WTC11 (cell line): ENCODE measurements around the gene GRK3.

Source experiments
- CREB1 ChIP-seq: sonication (generic); formaldehyde crosslinking; IDR thresholded peaks from 2 replicates; pipeline ENCODE4 v1.8.0; 2023; ENCODE audit warnings: mild to moderate bottlenecking, missing genetic modification reagents
- FOXP1 ChIP-seq: sonication (generic); formaldehyde crosslinking; IDR thresholded peaks from 2 replicates; pipeline ENCODE4 v1.8.0; 2022; ENCODE audit warnings: missing genetic modification reagents, mild to moderate bottlenecking, moderate library complexity, borderline replicate concordance
- GABPB1 ChIP-seq: sonication (generic); formaldehyde crosslinking; IDR thresholded peaks from 2 replicates; pipeline ENCODE4 v1.8.1; 2023; ENCODE audit warnings: mild to moderate bottlenecking, missing genetic modification reagents
- ZBTB21 ChIP-seq: sonication (generic); formaldehyde crosslinking; IDR thresholded peaks from 2 replicates; pipeline ENCODE4 v1.8.1; 2023; ENCODE audit warnings: mild to moderate bottlenecking, missing genetic modification reagents, borderline replicate concordance
- TF ChIP-seq, protein P1 (sequence below): fragments of 200-600 bp; IDR thresholded peaks from 2 replicates; pipeline ENCODE4 v1.8.0; 2022; ENCODE audit warnings: antibody characterized with exemption
- TF ChIP-seq, protein P2 (sequence below): sonication (generic); formaldehyde crosslinking; IDR thresholded peaks from 2 replicates; pipeline ENCODE4 v1.8.1; 2022; ENCODE audit warnings: mild to moderate bottlenecking, missing genetic modification reagents, moderate library complexity, borderline replicate concordance
- TF ChIP-seq, protein P3 (sequence below): sonication (generic); formaldehyde crosslinking; conservative IDR thresholded peaks from 2 replicates; pipeline ENCODE4 v1.8.1; 2022; ENCODE audit warnings: mild to moderate bottlenecking, missing genetic modification reagents
- TF ChIP-seq, protein P4 (sequence below): sonication (generic); formaldehyde crosslinking; IDR thresholded peaks from 2 replicates; pipeline ENCODE4 v1.8.1; 2023; ENCODE audit warnings: mild to moderate bottlenecking, missing genetic modification reagents

DNA sequence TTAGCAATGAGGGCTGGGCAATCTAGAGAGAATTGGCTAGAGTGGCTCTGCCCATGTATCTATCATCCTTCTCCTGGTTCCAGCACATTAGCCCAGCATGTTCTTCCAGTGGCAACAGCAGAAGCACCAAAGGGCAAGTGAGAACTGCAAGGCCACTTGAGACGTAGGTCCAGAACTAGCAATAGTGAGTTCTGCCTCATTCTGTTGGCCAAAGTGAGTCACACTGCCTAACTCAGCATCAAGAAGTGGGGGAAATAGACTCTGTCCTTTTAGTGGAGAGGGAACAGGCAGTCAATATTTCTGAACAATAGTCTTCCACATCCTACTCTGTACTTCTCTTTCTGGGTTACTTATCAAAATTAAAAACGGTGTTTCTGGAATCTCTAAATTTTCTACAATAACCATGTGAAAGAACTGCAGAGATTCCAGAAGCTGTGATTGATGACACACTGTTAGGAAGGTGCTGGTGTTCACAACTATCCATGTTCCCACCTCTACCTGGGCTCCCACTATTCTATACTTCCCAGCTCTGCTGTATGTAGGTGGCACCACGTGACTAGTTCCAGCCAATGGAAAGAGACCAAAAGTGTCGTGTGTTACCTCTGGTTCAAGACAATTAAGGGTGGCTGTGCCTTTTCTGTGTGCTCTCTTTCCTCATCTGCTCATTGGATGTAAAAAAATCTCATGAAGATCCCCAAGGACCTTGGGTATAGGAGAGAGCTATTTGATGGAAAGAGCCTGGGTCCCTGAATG, 23.4 kb upstream of the GRK3 start:
- no peak for TF ChIP-seq GABPB1
- TF ChIP-seq, protein P1, sequence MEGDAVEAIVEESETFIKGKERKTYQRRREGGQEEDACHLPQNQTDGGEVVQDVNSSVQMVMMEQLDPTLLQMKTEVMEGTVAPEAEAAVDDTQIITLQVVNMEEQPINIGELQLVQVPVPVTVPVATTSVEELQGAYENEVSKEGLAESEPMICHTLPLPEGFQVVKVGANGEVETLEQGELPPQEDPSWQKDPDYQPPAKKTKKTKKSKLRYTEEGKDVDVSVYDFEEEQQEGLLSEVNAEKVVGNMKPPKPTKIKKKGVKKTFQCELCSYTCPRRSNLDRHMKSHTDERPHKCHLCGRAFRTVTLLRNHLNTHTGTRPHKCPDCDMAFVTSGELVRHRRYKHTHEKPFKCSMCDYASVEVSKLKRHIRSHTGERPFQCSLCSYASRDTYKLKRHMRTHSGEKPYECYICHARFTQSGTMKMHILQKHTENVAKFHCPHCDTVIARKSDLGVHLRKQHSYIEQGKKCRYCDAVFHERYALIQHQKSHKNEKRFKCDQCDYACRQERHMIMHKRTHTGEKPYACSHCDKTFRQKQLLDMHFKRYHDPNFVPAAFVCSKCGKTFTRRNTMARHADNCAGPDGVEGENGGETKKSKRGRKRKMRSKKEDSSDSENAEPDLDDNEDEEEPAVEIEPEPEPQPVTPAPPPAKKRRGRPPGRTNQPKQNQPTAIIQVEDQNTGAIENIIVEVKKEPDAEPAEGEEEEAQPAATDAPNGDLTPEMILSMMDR, result no peak
- TF ChIP-seq, protein P2, sequence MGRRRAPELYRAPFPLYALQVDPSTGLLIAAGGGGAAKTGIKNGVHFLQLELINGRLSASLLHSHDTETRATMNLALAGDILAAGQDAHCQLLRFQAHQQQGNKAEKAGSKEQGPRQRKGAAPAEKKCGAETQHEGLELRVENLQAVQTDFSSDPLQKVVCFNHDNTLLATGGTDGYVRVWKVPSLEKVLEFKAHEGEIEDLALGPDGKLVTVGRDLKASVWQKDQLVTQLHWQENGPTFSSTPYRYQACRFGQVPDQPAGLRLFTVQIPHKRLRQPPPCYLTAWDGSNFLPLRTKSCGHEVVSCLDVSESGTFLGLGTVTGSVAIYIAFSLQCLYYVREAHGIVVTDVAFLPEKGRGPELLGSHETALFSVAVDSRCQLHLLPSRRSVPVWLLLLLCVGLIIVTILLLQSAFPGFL (CRISPR knock-in tag), result no peak
- no peak for TF ChIP-seq ZBTB21
- TF ChIP-seq, protein P3, sequence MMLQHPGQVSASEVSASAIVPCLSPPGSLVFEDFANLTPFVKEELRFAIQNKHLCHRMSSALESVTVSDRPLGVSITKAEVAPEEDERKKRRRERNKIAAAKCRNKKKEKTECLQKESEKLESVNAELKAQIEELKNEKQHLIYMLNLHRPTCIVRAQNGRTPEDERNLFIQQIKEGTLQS (CRISPR knock-in tag), result no peak
- no peak for TF ChIP-seq FOXP1 (CRISPR knock-in tag)
- no peak for TF ChIP-seq CREB1 (CRISPR knock-in tag)
- TF ChIP-seq, protein P4, sequence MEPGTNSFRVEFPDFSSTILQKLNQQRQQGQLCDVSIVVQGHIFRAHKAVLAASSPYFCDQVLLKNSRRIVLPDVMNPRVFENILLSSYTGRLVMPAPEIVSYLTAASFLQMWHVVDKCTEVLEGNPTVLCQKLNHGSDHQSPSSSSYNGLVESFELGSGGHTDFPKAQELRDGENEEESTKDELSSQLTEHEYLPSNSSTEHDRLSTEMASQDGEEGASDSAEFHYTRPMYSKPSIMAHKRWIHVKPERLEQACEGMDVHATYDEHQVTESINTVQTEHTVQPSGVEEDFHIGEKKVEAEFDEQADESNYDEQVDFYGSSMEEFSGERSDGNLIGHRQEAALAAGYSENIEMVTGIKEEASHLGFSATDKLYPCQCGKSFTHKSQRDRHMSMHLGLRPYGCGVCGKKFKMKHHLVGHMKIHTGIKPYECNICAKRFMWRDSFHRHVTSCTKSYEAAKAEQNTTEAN (CRISPR knock-in tag), result no peak
